GM04503 (cell line): ENCODE results near the gene PLEKHF1.
"Not testable (repeated sequence)": the region's sequence is repeated elsewhere in the genome, so short reads cannot be mapped to it uniquely, and the experiment has no call there.

Experiments
- DNase-seq: peaks from one replicate; pipeline ENCODE4 v3.0.0-alpha.2; 2012; ENCODE audit warnings: low read depth

The PLEKHF1 gene

DNA sequence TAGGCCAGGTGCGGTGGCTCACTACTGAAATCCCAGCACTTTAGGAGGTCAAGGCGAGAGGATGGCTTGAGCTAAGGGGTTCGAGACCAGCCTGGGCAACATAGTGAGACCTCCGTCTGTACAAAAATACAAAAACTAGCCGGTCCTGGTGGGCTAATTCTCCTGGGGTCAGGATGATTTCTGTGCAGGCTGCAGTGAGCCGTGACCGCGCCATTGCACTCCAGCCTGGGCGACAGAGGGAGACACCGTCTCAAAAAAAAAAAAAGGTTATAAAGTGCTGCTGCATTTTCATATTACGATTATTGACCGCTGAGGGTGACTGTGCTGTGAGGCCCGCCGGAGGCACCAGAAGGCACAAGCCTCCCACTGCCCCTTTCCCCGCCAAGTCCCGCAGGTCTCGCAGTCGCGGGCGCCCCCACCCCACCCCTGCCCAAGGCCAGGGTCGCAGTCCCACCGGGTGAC is 477 bp upstream of the PLEKHF1 start:
- DNase-seq, result no peak

DNA sequence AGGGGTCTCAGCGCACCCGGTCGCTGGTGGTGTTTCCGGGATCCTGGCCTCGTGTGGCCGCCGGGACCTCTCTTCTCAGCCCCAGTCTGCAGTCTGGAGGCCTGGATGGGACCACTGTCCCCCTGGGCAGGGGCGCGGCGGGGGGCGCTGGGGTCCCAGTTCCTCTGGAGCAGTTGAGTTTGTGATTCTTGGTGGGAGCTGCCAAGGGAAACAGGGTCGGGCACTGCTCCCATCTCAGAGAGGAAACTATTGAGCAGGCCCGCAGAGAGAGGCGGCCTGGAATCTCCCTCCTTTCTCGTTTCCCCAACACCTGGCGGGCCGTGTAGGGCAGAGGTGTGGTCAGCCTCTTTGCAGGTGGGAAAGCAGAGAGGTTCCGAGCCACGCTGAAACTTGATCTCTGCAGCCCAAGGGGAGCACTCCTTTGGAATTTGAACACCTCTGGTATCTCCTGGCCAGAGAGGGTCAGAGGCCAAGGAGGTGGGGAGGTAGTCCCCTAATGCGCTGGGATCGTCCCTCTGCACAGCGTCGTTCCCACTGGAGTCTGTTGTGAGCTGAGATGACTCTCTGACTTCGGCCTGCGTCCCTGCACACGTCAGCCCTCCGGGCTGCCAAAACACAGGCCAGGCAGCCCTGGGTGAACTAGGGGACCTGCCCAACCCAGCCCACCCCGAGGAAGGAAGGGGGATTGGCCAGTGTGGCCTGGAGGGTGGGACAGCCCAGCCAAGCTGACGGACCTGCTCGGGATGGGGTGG is 741 bp downstream of the PLEKHF1 start:
- no peak for DNase-seq

DNA sequence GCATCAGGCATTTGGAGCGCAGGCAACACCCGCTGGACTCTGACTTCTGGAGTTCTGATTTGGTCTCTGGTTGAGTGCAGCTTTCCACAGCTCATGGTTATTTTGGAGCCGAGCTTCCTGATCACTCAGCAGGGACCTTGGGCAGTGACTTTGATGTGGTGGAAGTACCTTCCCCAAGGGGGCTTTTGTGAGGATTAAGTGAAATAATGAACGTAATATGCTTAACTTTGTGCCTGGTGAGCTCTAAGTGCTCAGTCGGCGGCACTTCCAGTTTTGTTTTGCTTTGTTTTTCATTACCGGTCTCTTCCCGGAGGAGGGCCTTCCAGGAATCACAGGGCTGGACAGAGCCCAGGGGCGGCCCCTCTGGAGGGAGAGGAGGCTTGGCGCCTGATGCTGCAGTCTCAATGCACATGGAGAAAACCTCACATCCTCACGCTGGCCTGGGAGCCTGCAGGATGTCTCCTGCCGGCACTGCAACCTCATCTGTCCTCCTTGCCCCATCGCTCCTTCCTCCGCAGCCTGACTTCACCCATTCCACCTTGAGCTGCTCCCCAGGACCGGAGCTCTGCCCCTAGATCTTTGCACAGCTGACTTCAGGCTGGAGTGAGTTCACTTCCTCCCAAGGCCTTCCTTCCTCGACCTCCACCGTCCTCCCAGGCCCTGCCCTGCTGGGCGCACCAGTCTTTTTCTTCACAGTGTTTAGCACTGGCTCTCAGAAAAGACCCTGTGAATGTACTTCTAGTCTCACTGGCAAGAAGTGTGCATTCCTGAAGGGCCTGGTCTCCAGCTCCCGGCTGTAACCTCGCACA is 1.5 kb downstream of the PLEKHF1 start:
- no peak for DNase-seq

DNA sequence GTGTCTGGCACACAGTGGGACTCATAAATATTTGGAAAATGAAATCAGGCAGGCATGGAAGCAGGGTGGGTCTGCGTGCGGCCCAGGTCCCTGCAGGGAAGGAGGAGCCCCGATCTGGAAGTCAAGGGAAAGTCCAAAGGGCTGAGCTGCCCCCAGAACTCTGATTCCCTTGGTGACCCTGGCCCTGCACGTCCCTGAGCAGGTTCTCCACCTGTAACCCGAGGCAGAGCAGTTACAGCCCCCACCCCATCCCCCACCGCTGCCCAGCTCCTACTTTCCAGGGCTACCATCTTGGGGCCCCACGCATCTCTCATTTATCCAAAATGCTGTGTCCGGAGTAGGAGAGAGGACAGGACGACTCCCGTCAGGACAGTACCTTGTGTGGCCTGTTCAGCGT is 2.1 kb downstream of the PLEKHF1 start:
- no peak for DNase-seq

DNA sequence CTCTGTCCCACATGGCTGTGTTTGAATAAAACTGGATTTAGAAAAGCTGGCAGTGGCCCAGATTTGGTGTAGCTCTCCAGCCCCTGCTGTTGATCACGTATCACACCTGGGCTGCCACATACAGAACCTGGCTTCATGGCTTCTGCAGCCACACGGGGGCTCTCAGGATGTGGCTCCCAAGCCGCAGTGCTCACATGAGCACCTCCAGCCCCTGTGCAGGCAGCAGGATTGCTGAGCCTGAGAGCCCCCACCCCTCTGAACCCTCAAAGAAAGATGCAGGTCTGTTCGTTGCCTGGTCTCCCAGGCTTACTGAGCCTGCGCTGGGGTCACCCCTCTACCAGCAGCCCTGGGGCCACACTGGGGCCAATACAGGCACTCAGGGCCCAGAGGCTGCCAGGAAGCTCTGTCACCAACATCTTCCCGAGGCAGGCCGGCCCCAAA is 2.7 kb downstream of the PLEKHF1 start:
- no peak for DNase-seq

DNA sequence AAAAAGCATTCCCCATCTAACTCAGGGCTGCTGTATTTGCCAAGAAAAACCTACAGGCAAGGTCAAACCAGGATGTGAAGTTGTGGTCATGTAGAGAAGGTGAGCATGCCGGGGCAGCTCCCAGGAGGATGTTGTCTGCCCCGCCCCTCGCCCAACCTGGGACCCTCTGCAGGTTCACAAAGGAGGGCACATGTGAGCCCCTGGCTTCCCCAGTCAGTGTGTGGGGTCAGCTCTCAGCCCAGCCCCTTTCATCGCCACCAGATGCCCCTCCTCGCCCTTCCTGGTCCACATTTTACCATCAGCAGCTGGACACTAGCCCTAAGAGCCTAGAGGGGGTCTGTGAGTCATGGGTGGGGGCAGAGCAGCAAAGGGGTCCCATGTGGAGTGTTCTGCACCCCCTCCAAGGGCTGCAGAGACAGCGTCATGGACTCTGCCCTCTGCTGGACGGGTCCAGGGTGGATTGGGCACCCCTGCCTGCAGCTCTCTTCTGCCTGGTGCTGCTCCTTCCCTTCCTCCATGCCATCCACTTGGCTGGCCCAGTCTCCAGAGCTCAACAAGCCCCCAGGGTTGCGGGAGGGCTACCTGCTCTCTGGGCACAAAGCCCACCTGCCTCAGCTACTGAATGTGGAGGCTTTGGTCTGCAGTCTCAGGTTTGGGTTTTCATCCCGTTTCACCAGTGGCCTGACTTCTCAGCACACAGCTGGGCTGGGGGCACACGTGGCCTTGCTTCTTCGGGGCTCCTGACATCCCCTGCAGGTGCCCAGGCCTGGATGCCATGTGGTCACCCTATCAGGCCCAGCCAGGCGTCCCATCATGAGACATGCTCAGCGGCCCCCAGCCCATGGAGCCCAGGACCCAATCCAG is 3.7 kb downstream of the PLEKHF1 start:
- DNase-seq, result no peak

DNA sequence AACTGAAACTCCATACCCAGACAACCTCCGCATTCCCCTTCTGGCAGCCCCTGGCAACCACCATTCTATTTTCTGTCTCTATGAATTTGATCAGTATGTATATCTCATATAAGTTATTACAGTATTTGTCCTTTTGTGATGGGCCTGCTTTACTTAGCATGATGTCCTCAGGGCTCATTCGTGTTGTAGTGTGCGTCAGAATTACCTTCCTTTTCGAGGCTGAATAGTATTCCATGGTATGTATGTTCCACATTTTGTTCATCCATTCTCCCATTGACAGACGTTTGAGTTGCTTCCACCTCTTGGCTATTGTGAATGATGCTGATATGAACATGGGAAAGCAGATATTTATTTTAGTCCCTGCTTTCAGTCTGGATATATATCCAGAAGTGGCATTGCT is 5.0 kb downstream of the PLEKHF1 start:
- no peak for DNase-seq

DNA sequence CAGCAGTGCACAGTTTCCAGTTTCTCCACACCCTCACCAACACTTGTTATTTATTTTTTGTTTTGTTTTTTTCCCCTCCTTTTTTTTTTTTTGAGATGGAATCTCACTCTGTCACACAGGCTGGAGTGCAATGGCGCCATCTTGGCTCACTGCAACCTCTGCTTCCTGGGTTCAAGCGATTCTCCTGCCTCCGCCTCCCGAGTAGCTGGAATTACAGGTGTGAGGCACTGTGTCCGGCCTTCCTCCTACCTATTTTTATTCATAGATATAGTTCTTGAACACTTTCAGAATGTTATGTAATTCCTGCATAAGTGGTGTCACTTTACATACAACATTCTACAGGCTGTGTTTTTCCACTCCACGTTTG is 5.7 kb downstream of the PLEKHF1 start:
- not testable (repeated sequence) for DNase-seq

DNA sequence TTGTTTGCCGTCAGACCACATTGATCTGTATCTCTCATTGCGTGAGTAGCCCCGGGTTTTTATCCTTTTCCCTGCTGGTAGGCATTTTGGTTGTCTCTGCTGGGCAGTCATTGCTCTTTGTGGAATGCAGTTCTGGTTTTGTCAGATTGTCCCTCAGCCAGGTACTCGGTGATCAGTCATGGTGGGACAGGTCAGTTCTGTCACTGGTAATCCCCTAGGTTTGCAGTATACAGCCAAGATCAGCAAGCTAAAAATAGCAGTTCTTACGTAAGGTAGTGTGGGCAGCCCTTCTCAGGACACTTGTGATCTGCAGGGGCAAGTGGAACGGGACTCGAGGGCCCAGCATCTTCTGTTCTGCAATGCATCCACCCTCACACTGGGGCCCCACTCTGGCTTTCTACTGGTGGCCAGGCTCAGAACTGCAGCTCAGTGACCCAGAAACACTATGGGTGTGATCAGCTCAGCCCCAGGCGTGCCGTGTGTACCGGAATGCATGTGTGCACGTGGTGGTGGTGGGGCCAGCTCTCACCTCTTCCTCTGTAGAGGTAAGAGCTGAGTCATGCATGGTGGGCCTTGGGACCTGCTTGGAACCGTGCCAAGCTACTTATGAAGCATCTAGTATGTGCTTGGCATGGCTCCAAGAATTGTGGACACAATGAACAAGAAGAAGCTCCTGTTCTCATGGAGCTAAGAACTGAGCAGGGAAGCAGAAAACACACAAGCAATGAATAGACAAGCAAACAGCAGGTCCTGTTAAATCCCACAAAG is 6.3 kb downstream of the PLEKHF1 start:
- DNase-seq, result no peak

DNA sequence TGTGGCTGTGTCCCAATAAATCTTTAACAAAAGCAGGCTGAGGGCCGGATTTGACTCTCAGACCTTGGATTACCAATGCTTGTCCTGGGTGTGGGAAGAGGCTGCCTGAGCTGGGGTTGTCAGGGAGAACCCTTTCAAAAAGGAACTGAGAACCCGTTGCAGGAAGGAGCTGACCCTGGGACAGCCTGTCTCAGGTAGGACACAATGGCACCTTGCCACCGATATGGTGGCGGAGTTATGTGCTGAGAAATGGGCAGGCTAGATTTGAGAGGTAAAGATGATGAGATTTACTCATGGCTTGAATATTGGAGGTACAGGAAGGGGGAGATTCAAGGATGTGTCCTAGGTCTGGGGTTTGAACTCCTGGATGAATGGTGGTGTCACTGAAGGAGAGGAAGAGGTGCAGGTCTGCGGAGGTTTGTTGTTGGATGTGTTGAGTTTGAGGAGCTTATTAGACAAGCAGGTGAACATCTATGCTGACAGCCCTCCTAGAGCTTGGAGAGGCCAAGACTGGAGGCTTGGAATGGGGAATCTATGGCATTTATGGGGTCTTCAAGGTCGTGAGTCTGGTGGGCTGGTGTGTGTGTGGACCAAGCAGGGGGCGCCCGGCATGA is 7.2 kb downstream of the PLEKHF1 start:
- DNase-seq, result no peak

DNA sequence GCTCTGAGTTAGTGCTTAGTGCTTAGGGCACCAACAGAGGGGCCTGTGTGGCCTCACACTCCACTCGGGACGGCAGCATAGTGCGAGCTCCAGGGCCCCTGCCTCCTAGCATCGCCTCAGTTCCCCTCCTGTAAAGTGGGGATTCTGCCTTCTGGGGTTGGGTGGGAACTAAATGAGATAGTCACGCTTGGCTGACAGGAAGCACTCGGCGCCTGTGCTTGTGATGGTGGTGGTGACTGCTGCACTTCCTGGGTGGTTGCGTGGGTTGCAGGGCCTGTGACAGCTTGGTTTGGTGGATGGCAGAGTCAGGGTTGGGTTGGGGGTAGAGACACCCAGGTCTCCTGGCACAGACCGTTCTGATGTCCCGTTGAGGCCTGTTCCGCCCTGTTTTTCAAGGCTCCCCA is 7.7 kb downstream of the PLEKHF1 start:
- DNase-seq, result no peak

DNA sequence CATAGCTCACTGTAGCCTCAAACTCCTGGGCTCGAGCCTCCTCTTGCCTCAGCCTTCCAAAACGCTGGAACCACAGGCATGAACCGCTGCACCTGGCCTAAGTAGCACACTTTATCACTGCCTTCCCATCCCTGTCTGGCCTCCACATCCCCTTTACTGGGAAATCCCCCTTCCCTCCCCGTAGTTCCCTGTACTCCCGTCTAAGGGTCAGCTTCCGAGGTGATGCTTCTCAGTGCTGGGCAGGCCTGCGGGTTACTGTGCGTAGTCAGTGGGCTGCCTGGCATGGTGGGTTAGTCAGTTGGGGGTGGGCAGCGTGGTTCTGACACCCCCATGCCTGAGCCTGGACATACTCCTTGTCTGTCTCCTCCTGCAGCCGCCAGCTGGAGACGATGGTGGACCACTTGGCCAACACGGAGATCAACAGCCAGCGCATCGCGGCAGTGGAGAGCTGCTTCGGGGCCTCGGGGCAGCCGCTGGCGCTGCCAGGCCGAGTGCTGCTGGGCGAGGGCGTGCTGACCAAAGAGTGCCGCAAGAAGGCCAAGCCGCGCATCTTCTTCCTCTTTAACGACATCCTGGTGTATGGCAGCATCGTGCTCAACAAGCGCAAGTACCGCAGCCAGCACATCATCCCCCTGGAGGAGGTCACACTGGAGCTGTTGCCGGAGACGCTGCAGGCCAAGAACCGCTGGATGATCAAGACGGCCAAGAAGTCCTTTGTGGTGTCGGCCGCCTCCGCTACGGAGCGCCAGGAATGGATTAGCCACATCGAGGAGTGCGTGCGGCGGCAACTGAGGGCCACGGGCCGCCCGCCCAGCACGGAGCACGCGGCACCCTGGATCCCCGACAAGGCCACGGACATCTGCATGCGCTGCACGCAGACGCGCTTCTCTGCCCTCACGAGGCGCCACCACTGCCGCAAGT is 8.4 kb downstream of the PLEKHF1 start:
- DNase-seq, result no peak

DNA sequence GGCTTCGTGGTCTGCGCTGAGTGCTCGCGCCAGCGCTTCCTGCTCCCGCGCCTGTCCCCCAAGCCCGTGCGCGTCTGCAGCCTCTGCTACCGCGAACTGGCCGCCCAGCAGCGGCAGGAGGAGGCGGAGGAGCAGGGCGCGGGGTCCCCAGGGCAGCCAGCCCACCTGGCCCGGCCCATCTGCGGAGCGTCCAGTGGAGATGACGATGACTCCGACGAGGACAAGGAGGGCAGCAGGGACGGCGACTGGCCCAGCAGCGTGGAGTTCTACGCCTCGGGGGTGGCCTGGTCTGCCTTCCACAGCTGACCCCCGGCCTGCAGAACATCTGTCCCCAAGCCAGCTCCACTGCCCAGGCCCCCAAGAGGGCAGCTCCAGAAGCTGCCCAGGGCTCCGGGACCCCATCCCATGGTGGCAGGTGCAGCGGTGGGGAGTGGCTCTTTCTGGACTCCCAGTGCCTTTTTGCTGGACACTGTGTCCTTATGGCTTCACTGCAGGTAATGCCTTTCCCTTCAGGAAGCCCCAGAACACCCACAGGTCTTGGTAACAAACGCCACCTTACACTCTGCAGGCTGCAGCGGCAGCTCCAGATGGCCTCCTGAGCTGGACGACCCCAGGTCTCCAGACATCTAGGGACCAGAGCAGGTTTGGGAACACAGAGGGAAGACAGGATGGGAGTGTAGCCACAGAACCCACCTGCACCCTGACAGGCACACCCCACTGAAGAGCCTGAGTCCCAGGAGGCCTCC is 9.3 kb downstream of the PLEKHF1 start:
- DNase-seq, result no peak

DNA sequence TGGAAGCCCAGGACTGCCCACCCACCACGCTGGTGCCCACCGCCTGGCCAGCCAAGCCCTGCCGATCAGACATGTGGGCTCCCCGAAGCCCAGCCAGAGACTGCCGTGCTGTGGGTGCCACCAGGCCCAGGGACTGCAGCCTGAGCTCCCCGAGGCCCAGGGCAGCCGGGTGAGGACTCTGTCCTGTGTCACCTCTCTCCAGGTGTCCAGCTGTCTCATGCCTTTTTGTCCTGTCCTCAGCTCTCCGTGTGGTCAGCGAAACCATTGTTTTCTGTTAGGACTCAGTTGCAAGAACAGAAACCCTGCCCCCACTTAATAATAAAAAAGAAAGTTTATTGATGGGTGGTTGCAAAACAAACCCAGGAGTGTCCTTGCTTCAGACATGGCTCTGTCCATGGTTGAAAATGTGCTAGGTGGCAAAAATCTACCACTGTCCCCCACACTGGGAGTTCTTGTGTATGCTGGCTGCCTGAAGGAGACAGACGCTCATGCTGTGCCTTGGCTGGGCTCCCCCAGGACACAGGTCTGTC is 9.9 kb downstream of the PLEKHF1 start:
- no peak for DNase-seq

DNA sequence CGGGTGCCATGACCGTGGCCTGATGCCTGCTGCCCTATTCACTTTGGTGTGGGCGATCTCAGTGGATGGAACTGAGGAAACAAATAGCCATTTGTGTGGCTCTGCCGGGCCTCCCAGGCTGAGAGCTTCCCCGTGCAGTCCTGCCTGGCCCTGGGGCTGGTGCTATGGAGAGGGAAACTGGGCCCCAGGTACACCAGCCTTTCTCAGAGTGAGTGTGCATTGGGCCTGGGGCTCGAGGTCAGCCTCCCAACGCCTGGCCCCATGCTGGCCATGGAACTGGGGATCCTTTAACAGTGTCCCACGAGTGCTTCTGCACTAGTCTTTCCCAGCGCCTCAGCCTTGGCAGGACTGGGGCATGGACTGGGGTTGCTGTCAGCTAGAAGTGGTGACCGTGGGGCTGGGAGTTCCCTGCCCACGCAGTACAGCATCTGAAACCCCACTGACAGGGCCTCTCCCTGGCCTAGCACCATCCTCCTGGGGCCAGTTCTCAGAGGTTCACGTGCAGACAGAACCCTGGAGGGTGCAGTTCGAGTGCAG is 10.5 kb downstream of the PLEKHF1 start:
- DNase-seq, result no peak

DNA sequence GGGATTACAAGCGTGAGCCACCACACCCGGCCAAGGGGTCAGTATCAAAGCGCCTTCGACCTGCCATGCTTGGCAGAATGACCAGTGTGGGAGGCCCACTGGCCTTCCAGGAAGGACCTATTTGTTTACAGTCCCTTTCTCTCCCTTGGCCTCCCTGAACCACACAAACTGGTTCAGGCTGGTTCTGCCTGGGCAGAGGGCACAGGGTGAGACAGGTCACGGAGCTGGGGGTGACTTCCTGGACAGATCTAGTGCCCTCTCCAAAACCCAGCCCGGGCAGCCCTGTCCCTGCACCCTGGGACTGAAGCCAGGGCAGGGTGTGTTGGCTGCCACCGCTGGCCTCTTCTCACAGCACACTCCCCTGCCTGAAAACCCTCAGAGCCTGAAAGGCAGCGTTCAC is 11.3 kb downstream of the PLEKHF1 start:
- DNase-seq, result no peak

DNA sequence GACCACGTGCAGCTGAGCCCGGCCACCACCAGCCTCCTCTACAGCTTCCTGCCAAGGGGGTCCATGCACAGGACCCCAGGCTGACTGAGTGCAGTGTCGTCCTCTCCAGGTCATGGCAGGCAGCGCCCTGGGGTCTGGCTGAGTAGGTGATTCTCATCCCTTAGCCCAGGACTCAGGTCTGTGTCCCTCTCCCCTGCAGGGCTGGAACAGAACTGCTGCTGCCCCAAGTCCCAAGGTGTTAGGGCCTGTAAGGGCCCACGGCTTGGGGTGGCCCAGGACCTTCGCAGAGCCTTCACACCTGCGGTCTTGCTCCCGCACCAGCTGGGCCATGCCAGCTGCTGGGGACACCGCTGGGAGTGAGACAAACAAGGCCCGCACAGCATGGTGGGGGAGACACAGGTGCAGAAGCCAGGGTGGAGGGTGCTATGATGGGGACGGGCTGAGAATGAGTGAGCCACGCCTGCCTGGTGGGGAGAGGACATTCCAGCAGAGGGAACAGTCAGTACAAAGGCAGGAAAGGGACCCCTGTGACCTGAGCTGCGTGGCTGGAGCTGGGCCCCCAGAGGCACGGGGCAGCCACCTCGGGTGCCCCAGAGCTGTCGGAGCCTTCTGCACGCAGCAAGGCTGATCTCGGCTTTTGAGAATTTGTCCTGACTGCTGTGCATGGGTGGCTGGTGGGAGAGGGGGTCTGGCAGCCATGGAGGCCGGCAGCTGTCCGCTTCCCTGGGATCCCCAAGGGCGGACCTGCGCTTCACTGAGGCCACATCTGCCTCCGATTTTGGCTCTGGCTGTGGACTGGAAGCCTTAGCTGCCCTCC is 11.9 kb downstream of the PLEKHF1 start:
- no peak for DNase-seq

DNA sequence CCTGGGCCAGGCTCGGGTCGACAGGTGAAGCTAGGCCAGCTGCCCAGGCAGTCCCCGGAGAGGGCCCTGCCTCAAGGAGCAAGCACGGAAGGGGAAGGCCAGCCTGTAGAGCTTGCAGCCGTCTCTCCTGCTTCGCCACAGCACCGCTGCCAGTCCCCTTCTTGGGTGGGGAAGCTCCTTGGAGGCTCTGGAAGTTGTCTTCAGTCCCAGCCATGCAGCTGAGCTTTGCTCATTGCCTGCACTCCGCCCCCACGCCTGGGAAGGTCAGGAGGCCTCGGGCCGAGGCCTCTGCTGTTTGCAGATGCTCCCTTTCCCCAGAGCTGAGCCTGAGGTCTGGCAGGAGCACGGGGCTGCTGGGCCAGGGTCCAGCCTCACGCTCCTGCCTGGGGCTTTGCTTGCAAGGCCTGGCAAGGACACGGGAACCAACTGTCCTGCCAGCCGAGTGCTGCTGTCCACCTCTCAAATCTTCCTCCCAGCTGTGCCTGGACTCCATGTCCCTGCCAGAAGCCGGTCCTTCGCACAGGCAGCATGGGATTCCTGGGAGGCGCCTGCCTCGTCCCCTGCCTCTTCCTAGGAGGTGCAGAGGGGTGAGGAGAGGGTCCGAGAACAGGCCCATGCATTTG is 13.3 kb downstream of the PLEKHF1 start:
- DNase-seq, result no peak
